ENCODE results near the gene LDB2.

Gene LDB2

GRCh38 chr4:16883806-16884205 is 14.6 kb downstream of the LDB2 start:
- DNase-seq, result no peak

DNA sequence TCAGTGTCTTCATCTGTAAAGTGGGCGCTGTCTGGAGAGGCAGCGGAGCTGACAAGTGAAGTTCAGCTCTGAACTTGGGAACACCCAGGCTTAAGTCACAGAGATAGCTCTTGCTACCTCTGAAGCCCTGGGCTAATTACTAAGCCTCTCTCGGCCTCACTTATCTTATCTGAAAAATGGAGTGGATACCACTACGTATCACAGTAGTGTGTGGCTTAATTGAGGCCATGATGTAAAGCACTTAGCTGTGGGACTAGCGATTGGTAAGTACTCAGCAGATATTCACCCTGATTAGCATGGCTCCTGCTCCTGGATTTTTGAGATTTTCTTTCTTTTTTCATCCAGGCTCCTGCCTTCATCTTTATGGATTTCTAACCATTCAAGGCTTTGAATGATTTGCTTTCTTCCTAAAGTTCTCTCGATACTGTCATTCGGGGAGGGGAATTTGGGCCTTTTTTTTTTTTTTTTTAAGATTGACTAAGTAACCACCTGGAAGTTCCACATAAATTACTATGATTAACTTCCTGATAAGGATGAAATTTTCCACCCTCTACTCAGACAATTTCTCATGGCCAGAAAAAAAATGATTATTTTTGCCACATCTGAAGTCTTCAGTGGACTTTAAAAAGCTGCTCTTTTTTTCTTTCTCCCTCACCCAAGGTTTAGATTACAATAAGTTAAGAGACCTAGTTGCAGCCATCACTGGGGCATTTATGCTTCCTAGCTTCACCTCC is 17.1 kb downstream of the LDB2 start:
- no peak for DNase-seq

DNA sequence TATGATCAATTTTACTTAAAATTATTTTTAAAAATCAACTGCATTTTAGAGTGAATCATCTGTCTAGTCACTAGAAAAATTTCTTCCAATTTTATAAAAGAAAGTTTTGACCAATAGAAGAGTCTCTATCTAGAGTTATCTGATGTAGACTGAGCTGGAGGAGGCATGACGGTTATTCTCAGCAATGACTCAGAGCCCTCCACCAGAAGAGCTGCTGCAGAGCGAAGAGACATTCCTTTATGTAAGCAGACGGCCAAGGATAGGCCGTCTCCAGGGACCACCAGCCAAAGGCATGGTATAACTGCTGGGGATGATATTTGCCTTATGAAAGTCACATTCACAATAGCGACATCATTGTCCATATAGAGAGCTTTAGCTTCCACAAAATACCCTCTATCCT is 23.0 kb downstream of the LDB2 start:
- DNase-seq, result no peak

DNA sequence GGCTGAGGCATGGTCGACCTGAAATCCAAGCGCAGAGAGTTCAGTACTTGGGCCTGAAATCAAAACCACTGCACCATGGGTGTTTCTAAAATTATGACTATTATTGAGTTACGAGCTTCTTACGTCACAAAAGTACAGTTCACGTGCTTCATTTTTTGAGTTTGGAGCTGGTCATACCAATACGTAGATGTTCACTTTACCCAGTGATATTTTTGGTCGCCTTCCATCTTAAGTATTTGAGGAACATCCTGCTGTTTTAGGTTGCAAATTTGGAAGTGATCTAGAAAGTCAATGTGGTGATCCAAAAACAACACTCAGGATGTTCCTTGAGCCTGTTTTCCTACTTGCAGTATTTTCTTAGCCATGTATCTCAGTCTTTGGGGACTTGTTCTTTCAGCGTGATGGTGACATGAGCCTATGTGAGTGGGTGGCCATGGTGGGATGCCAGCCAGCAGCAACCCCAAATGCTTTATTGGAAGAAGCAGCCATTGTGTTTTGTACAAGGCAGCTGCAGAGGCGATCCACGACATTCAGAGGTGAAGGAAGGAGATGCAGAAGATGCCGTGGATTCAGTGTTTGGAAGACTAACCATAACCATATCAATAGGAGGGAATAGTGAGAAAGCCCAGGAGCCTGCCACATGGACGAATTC is 28.7 kb downstream of the LDB2 start:
- DNase-seq, result no peak

DNA sequence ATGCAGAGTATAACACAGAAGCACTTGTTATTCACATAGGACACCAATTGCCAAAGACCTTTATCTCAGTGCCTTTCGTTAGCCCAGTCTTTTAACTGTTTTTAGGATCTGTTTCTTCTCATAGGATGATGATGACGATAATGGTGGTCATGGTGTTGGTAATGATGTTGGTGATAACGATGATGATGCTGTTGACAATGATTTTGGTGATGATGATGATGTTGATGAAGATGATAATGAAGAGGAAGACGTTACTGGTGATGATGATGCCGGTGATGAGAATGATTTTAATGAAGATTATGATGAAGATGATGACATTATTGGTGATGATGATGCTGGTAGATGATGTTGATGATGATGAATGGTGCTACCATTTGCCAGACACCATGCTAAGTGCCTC is 29.8 kb downstream of the LDB2 start:
- no peak for DNase-seq

DNA sequence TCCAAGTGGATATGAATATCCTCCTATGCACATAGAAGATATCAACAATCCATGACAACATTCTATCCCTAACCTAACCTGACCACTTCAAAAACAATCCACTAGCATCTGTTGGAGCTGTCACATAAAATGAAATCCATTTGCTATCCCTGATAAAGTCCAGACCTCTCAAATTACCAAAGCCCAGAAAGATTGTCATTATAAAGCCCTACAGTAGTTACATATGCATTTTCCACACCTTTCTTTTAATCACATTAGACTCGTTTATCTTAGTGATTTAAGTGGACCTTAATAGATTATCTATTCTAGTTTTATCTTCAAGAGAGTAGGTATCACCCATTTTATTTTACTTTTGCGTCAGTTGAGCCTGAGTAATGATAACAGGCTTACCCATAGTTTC is 30.6 kb downstream of the LDB2 start:
- no peak for DNase-seq

DNA sequence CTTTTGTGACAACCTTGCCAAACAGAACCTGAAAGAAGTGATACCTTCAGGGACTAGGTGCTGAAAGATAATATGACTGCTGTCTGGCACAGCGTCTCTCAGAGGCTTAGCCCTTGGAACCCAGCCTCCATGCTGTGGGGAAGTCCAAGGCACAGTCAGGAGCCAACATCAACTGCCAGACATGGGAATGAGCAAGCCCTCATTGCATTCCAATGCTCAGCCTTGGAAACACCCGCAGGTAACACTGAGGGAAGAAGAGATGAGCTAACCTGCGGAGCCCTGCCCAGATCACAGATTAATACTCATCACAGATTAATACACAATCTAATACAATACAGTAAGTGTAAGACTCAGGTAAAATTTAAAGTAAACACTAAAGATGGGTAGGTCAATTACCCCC is 31.5 kb downstream of the LDB2 start:
- DNase-seq, result no peak

DNA sequence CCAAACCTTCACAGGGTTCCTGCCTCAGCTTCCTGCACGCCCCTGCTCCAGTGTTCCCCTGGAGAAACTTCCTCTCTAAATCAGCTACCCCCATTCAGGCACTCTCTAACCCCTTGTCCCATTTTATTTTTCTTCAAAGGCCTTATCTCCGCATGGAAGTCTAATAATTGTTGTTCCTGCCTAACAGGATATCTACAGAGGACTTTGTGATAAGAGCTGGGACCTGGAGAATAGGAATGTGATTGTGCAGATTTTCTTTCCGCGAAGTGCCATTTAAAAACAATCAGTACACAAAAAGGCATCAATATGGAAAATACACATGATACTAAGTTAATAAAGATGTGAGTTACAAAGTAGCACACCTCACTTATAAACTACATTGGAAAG is 32.6 kb downstream of the LDB2 start:
- DNase-seq, result no peak

DNA sequence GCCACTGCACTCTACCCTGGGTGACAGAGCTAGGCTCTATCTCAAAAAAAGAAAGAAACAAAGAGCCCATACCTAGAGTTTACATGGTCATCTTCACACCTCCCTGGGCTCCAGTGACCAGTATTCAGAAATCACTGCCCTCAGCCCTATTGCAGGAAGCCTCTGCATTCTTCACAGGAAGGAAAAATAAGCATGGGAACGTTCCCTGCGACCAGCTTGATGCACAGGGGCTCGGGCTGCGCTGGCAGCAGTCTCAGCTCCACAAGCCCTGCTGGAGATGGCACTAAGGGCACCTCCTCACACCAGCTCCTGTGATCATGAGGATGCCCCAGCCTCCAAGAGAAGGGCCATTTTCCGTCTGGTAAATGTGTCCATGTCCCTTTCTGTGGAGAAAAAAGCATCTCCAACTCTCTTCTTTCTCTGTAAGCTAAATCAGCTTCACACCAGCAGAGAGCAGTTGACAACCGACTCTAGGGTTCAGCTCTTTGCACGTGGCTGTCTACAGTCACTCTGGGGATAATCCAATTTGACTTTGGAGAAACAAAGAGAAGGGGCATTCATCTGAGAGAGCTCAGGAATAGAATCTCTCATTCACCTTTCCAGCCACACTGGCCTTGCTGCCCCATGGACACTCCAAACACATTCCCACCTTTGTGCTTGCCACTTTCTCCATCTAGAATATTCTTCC is 33.1 kb downstream of the LDB2 start:
- DNase-seq, result no peak

- no peak for DNase-seq
Observed at GRCh38 chr4:16864199-16864598, 34.2 kb downstream of the LDB2 start.

- DNase-seq, result no peak
Observed at GRCh38 chr4:16862697-16863096, 35.7 kb downstream of the LDB2 start.

DNA sequence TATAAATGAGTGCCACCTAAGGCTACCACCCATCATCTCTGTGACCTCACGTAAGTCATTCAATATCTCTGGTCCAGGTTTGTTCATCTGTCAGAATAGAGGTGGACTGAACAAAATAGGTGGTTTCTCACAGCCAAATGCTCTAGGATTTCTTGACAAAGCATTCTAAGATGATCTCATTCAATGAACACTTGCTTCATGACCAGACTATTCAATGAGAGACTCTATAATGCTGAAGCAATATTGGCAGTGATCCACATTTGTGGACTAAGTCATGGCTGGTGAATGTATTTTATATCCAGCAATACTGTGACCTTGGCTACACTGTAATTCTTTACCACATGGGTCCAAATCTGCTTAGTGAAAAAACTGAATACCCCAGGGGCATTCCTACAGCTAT is 37.9 kb downstream of the LDB2 start:
- DNase-seq, result no peak

- DNase-seq, result no peak
Observed at GRCh38 chr4:16859031-16859430, 39.4 kb downstream of the LDB2 start.

DNA sequence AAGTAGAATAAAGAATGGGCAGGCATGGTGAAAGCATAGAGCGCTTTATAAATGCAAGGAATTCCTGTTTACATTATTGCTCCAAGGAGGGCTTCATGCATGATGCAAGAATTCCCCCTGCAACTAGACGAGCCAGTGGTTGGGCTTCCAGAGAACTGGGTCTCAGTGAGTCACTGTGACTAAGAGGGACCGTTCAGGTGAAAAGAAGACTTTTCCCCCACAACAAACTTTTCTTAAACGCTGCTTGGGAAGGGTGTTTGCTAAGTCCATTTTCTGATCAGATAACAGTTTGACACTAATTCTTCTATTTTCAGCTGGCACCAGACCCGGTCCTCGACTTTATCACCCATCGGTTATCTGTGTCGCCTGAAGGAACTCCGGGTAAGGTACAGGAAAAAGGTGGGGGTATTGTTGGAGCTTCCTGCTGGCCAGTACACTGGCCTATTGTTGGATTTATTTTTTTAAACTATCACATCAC is 40.1 kb downstream of the LDB2 start:
- DNase-seq, result no peak

- no peak for DNase-seq
Observed at GRCh38 chr4:16857425-16857824, 41.0 kb downstream of the LDB2 start.

- no peak for DNase-seq
Observed at GRCh38 chr4:16853640-16854039, 44.8 kb downstream of the LDB2 start.

- no peak for DNase-seq
Observed at GRCh38 chr4:16852644-16853043, 45.8 kb downstream of the LDB2 start.

DNA sequence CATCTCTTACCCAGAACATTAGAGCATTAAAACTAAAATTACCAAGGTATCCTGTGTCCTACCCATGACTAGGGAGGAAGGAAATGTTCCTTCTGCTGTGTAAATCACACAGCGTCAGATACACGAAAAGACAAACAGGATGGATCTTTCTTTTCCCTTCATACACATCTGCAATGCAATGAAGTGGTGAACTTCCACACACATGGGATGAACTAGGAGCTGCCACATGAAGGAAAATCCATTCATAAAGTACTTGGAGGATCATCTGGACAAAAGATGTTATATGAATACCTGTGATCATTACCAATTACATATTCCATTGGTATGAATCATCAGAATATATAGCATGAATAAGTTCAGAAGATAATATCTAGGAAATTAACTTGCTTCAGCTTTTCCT is 46.2 kb downstream of the LDB2 start:
- DNase-seq, result no peak

DNA sequence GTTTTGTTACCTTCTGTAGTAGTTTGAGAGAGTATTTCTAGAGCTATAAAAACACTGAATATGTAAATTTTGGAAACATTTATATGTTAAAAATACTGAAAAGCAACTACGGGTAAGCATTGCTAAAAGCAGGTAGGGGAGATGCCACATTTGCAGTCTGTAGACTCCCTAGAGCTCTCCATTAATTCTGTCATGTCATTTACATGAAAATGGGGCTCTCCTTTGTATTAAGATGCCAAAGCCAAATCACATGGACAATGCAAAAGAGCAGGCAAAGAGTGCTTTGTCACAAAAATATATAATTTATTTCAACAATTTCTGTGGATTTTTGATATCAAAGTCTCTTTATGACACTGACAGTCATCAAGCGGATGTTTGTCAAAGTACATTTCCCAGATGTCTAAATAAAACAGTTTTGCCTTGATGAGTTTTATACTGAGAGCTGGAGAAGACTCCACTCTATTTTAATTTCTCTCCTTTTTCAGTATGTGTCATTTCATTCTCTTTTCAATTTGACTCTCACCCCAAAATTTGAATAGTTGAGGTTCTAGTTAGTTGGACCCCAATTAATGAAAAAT is 51.8 kb downstream of the LDB2 start:
- DNase-seq, result no peak

- DNase-seq, result no peak
Observed at GRCh38 chr4:16844816-16845586, 53.4 kb downstream of the LDB2 start.

- DNase-seq, result no peak
Observed at GRCh38 chr4:16843831-16844508, 54.5 kb downstream of the LDB2 start.

DNA sequence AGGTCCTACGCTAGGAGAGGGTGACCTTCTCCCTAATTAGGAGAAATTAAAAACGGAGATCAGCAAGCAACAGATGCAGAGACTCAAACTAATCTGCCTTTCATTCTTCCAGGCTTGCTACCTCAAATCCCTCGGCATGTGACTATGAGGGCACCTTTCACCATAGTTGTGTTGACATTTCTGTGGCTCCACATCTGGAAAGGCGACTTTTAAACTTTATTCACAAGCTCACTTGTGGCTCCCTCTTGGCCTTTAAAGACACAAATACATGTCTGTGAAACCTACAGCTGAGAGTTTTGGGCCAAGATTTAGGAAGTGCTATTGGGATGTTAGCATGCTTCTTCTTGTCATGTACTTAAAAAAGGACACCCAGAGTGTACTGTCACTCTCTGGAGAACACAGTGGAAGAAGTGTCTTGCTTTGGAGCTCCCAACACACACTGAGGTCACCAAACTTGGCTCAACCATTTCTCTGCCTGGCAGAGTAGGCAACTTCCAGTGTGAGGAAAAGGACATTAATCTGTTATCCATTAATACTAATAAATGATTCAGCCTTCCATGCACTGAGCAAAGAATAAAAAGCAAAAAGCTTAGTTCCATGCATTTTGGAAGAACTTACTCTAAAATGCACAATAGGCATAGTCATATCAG is 60.1 kb downstream of the LDB2 start:
- DNase-seq, result no peak

Data from activated CD4-positive, alpha-beta T cell treated with anti-CD3 and anti-CD28 coated beads, Interleukin-10, Interleukin-2, amounts not matched to agents 100 ng/mL and 50 ng/mL, durations not matched to agents 16 hours and 8 hours (primary cell).